OCI-M1 (cell line): ENCODE results near the gene BCL11A.
A peak's percentile ranks its signal among the peaks of the same experiment; 100 is the strongest.

ENCODE experiments used
- DNase-seq: peaks from one replicate; lab custom pipeline; 2025; lab: John Stamatoyannopoulos, UW

Gene BCL11A

GRCh38 chr2:60544954-60545560 is 8.4 kb downstream of the BCL11A start:
- peak; percentile 61 for DNase-seq

GRCh38 chr2:60544062-60544461 is 9.4 kb downstream of the BCL11A start:
- no peak for DNase-seq

DNA sequence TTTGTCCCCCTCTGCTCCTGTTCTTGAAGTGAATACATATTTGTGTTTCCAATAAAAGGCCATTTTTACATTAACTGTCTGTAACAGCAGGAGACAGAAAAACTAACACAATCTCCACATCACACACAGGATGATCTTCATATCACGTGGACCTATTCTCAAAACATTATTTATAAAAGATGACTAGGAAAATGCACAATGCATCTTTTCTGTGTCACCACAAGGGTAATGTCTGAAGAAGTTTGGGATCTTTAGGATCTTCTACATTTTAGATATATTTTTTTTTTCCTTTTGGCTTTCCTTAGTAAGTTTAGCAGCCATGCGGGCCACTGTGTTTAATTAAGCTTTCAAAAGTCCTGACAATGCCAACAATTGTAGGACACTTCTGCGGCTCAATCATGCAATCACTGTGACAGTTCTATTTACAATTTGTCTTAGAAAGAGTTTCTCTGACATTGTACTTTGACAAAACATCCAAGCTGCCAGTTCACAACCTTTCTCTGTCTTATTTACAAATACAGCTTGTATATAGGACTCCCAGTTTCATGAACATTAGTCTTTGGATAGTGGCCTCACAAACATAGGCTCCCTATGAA is 12.3 kb downstream of the BCL11A start:
- DNase-seq, result no peak

DNA sequence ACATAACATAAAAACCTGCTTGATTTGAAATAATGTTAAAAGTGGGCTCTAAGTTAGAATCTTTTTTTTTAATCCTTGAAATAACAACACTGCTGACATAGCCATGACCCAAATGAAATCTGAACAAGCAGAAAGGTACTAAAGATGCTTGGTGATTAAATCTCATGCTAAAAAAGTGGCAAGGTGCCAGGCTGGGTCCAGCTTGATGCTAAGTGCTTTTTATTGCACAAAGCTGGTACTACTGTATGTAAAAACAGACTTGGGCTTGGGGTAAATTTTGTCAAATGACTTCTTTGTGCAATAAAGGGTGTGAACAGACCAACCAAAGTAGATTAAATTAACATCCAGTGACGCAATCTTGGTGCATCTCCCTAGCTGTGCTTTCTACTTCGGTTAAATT is 13.4 kb downstream of the BCL11A start:
- DNase-seq, result no peak

DNA sequence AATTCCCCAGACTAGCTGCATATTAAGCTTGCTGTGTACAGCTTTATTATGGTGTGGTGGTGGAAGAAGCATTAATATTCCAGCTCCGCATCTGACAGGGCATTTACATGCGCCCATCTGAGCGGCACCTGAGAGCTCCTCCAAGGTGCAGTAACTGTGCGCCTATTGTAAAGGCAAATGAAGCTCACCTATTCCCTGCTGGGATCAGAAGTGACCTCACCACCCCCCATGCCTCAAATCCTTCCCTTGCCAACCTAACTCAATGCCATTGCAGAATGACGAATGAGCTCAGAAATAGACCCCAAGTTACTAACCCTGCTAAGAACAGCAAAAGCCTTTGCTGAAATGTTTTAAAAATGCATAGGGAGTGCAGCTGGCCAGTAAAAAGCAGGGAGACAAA is 14.3 kb downstream of the BCL11A start:
- DNase-seq, result no peak

GRCh38 chr2:60538101-60538500 is 15.4 kb downstream of the BCL11A start:
- DNase-seq, result no peak

DNA sequence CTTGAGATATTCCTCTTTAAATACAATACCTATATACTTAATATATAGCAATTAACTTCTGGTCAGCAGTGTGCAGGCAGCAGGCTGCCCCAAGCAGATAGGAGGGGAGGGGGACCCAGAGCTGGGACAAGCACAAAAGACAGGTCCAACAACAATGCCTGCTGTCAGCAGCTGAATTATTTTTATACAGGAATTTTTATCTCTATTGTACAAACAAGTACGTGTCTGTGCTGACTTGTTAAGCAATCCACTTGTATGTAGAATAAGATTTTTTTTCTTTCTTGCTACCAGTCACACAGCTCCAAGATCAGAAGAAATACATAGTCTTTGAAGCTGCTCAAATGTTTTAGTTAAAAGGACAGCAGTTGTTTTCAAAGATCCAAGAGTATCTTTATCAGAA is 16.7 kb downstream of the BCL11A start:
- peak; percentile 26 for DNase-seq

DNA sequence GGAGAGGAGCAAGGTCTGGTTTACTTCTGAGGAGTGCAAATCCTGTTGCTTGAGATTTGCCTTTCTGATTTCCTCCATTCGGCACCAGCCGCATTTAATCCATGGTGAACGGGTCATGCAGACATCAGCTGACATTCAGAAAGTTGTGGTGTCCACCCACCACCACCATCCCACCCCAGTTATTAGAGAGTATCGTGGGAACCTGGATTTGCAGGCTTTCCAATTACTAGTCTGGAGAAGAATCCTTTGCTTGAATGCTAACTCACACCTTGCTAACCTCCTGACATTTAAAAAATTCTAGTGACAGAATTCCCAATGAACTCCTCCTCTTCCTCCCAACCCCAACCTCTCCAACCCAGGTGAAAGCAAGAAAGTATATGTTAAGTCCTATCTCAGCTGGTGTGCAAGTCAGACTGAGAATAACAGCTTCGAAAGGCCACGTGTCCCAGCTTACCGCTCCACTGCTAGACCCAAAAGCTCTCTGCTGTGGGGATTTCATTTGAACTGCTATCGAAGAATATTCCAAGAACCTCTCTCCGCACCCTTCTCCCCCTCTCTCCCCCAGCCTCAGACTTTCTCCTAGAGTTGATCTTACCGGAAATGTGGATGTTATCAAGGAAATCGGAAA is 17.7 kb downstream of the BCL11A start:
- no peak for DNase-seq

- no peak for DNase-seq
Observed at GRCh38 chr2:60534892-60535684, 18.4 kb downstream of the BCL11A start.

- no peak for DNase-seq
Observed at GRCh38 chr2:60534052-60534685, 19.3 kb downstream of the BCL11A start.

- DNase-seq, result no peak
Observed at GRCh38 chr2:60533101-60534051, 20.1 kb downstream of the BCL11A start.

DNA sequence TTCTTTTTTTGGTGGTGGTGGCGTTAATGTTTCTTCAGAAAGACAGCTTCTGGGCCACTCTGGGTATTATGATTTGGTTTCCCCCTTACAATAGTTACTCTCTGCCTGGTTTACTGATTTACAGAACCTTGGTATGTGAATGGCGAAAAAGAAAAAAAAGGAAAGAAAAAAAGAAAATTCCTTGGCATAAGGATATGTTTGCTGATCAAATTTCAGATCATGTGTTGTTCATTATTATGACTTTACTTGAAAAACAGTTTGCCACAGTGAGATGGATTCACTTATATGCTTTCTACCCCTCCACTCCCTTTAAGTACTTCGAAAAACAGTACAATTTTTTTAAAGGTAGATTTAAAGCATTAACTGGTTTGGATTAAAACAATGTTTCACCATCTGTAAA is 21.0 kb downstream of the BCL11A start:
- DNase-seq, result no peak

DNA sequence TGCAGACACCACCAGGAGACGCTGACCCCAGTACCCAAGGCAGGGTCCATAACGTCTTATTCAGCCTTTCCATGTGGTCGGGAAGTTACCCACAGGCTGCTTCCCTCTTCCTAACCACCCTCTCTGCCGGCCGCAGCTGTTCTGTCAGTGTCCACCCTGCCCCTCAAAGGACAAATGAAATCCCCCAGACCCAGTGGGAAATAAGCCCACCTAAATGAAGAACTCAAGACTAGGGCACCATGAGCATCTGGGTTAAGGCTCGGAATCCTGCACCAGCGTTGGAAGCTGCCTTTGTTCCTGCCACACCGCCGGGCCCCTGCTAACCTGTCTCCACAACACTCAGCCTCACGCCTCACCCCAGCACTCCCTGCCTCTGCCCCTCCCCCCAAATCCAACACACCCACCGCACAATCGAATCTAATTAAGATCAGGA is 21.7 kb downstream of the BCL11A start:
- no peak for DNase-seq

- peak; percentile 85 for DNase-seq
Observed at GRCh38 chr2:60530660-60531281, 22.7 kb downstream of the BCL11A start.

- no peak for DNase-seq
Observed at GRCh38 chr2:60529785-60530627, 23.4 kb downstream of the BCL11A start.

- DNase-seq, result no peak
Observed at GRCh38 chr2:60529136-60529784, 24.2 kb downstream of the BCL11A start.

DNA sequence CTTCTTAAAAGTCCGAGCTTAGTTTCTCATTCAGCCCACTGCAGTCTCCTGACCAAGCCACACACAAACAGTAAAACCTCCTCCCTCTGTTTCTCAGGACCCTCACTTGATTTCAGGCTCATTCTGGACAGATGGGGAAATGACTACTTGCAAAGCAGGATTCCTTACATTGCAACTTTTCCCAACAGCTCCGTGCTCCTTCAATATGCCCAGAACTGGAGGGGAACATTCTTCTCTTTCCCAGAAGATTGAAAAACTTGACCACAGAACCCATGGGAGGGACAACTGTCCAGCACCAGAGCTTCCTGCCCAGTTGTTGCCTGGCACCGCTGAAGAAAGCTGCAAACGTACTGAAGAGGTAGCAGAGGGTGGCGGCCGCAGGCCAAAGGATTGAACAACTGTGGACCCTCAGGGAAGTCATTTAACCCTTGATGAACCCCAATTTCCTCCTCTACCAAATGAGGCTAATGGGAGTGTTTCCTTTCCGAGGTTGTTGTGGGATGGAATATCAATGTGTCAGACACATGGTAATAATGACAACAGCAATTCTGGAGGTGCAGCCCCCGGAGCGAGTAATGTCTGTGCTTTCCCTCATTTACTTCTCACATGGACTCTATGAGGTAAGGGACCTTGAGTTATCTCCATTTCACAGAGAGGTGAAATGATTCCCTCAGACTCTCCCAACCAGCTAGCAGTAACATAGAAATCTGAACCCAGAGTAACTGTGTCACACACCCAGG is 25.0 kb downstream of the BCL11A start:
- no peak for DNase-seq

GRCh38 chr2:60527762-60528161 is 25.7 kb downstream of the BCL11A start:
- no peak for DNase-seq

- DNase-seq, result no peak
Observed at GRCh38 chr2:60526623-60527022, 26.8 kb downstream of the BCL11A start.
